Left ventricle myocardium inferior (tissue), 1 donor: ENCODE data around the gene MAEA. TPM values are rescaled to one million over a fixed set of nuclear protein-coding genes. Genes with fewer than 3 reads are reported as not detected.

ENCODE experiments used
- DNase-seq: peaks from one replicate; pipeline ENCODE4 v3.0.0-alpha.2; 2020
- H3K27ac ChIP-seq: fragments of 200-600 bp; replicated peaks from 2 replicates; pipeline ENCODE4 v1.8.0; 2021
- H3K27me3 ChIP-seq: fragments of 200-600 bp; 2 replicates; pipeline ENCODE4 v1.8.0; 2021; ENCODE audit warnings: low read depth
- H3K36me3 ChIP-seq: fragments of 200-600 bp; 2 replicates; pipeline ENCODE4 v1.8.0; 2021
- H3K4me1 ChIP-seq: fragments of 200-600 bp; 2 replicates; pipeline ENCODE4 v1.8.0; 2021
- H3K4me3 ChIP-seq: fragments of 200-600 bp; 2 replicates; pipeline ENCODE4 v1.8.0; 2021; ENCODE audit warnings: mild to moderate bottlenecking, moderate library complexity
- H3K9me3 ChIP-seq: fragments of 200-600 bp; replicated peaks from 2 replicates; pipeline ENCODE4 v1.8.0; 2021
- CTCF ChIP-seq: fragments of 200-600 bp; IDR thresholded peaks from 2 replicates; pipeline ENCODE4 v1.8.0; 2021; ENCODE audit warnings: antibody characterized with exemption, mild to moderate bottlenecking, borderline replicate concordance
- intact Hi-C: fragments of 100-400 bp; cut with micrococcal nuclease; formaldehyde crosslinking; loops from one replicate; pipeline ENCODE4 v1.11.0; 2022
- total RNA-seq: library from RNA; stranded (reverse); fragmentation: NEBNext Ultra II Directional; extraction: Animal tissue kit (Norgen Biotek cat#: 25700); gene quantifications from one replicate; pipeline ENCODE4 v1.2.1, GENCODE V29; 2021
- donor health status: DM: no; HTN: yes; CAD: no; lungs with severe emphysema.

MAEA gene
- total RNA-seq, 1 donor from 2014 or later = 49.5 TPM

GRCh38 chr4:1264942-1265341, 24.7 kb upstream of the MAEA start:
- no peak for TF ChIP-seq CTCF
- Histone ChIP-seq H3K4me3 (no peak overlapping the region), H3K4me1 (no peaks in the 10 kb centered on the region), H3K36me3 (peaks cover 2% of the 10 kb centered on the region), H3K9me3 (peaks cover 12% of the 10 kb centered on the region), H3K27ac (no peak overlapping the region), H3K27me3 (no peaks in the 10 kb centered on the region)
- intact Hi-C loops = loop anchor here (10.0 kb wide), 2 partner anchors 100 to 130 kb away; no protein-coding TSS in a partner anchor
- DNase-seq = no peak

- Histone ChIP-seq H3K27ac (no peak overlapping the region), H3K9me3 (peaks cover 15% of the 10 kb centered on the region), H3K4me1 (no peaks in the 10 kb centered on the region), H3K36me3 (peaks cover 2% of the 10 kb centered on the region), H3K27me3 (no peaks in the 10 kb centered on the region), H3K4me3 (no peak overlapping the region)
- intact Hi-C loops = loop anchor here (10.0 kb wide), 2 partner anchors 101 to 131 kb away; no protein-coding TSS in a partner anchor
- no peak for DNase-seq
- no peak for TF ChIP-seq CTCF
Measured at GRCh38 chr4:1265351-1265750, 24.3 kb upstream of the MAEA start.

- TF ChIP-seq CTCF = no peak
- H3K27ac ChIP-seq = no peak overlapping the region
Measured at GRCh38 chr4:1266881-1267763, 22.6 kb upstream of the MAEA start.

GRCh38 chr4:1269209-1269608, 20.5 kb upstream of the MAEA start:
- Histone ChIP-seq H3K27ac (no peak overlapping the region), H3K4me3 (no peak overlapping the region), H3K4me1 (no peaks in the 10 kb centered on the region), H3K27me3 (no peaks in the 10 kb centered on the region), H3K36me3 (peaks cover 2% of the 10 kb centered on the region), H3K9me3 (peaks cover 15% of the 10 kb centered on the region)
- no peak for TF ChIP-seq CTCF
- intact Hi-C loops = loop anchor here (10.0 kb wide), 2 partner anchors 104 to 134 kb away; no protein-coding TSS in a partner anchor
- no peak for DNase-seq

More at GRCh38 chr4:1266881-1267763, 22.6 kb upstream of the MAEA start:
- Histone ChIP-seq H3K9me3 (peaks cover 15% of the 10 kb centered on the region), H3K36me3 (peaks cover 2% of the 10 kb centered on the region), H3K4me3 (no peak overlapping the region), H3K27me3 (no peaks in the 10 kb centered on the region), H3K4me1 (no peaks in the 10 kb centered on the region)
- DNase-seq = no peak
- intact Hi-C loops = loop anchor here (10.0 kb wide), 2 partner anchors 102 to 132 kb away; no protein-coding TSS in a partner anchor

GRCh38 chr4:1271686-1272085, 18.0 kb upstream of the MAEA start:
- Histone ChIP-seq H3K36me3 (no peaks in the 10 kb centered on the region), H3K9me3 (peaks cover 15% of the 10 kb centered on the region), H3K27me3 (no peaks in the 10 kb centered on the region), H3K27ac (no peak overlapping the region), H3K4me3 (no peak overlapping the region), H3K4me1 (no peaks in the 10 kb centered on the region)
- TF ChIP-seq CTCF = no peak
- intact Hi-C loops = no loop called here
- DNase-seq = no peak
